Stimulated activated CD8-positive, alpha-beta memory T cell treated with anti-CD3 and anti-CD28 coated beads, Interleukin-4, amount 100 ng/mL, for 24 hours (primary cell): ENCODE data around the gene VPS13D.

Source experiments
- DNase-seq: peaks from one replicate; pipeline ENCODE4 v3.0.0-alpha.2; 2020; ENCODE audit warnings: low read depth

The VPS13D gene

DNA sequence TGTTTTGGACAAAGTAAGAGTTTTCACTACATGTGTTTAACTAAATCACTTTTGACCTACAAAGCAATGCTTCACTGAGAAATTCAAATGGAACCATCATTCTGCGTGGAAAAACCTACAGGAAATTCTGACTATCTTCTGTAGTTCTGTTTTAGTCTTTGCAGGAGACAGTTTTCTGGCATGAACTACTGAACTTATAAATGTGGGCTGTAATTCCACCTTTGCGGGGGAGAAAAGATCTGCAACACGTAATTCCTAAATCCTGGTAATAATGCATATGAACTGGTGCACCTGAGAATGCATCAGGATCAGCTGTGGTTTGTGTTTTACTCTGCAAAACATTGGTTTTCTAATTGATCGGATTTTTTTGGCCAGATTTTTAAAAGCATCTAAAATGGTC lies 106.0 kb downstream of the VPS13D start:
- DNase-seq: no peak

DNA sequence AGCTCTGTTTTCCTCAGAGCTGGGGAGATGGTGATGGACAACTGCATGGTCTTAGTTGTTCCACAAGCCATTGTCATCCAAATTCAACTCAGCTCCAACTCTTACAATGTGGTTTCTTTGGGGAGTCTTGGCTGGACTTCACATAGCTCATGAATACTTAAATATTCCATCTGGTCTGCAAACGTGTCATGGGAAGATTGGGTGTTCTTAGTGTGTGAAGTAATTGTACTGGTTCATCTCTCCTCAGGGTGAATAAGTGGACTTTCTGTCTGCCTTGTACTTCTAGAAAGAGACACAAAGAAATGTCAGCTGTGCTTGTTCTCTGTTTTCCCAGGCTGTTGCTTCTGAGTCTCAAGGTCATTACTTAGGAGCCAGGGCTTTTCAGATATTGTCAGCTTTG lies 106.6 kb downstream of the VPS13D start:
- no peak for DNase-seq

DNA sequence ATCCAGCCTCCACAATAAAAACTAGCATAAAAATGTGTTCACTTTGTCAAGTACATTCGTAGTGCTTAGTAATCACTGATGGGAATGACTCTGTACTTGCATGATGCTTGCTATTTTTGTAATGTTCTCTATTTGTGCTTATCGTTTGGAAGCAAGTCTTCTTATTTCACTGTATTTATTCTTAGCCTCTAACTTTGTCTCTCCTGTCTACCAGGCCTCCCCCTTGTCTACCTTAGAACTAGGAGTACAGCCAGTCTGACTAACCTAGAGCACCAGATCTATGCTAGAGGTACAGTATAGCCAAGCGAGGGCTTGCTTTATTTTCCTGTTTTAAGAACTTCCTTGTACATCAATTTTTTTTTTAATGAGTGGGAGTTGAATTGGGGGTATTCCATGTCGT lies 108.2 kb downstream of the VPS13D start:
- no peak for DNase-seq

GRCh38 chr1:12338823-12339222 lies 109.0 kb downstream of the VPS13D start:
- no peak for DNase-seq

- no peak for DNase-seq
Measured at GRCh38 chr1:12339396-12339795, 109.6 kb downstream of the VPS13D start.

- DNase-seq: no peak
Measured at GRCh38 chr1:12339811-12340543, 110.1 kb downstream of the VPS13D start.

DNA sequence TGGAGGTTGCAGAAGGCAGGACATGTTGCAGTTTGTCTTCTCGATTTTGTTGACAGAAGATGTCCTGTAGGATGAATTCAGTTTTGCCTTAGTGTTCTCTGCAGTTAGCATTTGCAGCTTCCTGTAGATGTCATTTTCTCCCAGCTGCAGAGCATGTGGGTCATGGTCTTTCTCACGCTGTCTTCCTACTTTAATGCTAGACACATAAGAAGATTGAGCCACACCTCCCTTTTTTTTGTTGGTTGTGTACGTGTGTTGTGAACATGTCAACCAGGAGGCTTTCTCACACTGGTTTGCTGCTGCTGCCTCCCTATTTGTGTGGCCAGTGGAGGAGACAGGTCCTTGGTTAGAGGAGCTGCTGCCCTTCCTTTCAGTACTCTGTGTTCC lies 110.7 kb downstream of the VPS13D start:
- no peak for DNase-seq

- no peak for DNase-seq
Measured at GRCh38 chr1:12341667-12342066, 111.8 kb downstream of the VPS13D start.

DNA sequence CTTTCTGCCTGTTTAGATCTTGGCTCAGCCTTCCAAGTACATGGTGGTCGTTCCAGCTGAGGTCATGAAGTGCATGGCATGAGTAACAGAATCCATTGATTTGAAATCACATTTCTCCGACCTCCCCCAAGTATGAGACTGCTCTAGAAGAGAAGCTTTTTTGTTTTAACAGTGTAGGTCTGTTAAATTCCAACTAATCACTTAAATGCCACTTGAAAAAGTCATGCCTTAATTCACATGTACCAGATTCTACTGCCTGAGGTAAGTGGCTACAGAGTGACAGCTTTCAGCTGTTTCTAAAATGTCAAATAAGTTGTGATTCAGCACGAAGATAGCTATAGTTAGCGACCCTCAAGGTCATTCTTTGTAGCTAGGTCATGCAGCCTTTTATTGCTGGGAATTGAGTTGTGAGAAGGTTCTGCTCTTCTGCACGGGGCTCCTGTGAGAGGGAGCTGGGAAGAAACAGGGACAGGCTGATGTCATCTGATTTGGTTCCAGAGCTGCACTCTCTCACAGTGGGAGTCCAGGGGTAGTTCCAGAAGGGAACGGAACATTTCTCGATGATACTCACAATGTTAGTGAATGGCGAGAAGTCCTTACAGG lies 112.7 kb downstream of the VPS13D start:
- DNase-seq: no peak

- no peak for DNase-seq
Measured at GRCh38 chr1:12343823-12344487, 114.1 kb downstream of the VPS13D start.

DNA sequence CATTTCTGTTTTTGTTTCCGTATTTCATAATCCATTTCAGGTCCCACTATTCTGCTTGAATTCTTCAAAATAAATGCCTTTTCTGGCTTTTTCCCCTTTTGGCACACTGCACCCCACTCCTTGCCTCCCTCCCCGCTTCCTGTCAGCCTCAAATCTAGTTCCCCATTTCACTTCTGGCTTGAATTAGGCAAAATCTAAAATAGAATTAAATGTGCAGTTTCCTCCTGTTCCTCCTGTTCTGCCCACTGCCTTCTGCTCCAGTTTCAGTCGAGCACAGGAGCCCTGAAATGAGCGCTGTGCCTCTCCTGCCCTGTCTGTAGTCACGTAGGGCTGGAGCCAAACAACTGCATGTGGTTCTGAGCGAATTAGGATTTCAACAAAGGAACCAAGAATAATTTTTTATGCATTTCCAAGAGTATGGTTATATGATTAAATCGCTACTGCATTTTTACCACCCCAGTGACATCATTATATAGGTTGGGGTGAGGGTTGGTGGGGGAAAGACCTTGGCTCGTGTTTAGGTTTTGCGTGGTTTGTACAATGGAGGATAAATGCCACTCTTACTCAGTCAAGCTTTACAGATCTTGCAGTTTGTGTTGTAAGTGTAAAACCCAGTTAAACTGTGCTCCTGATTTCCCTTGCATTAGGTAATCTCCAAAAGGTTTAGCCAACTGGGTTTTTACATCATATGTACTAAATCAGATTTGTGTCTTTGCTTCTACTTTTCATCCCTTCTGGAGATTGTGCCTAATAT lies 114.9 kb downstream of the VPS13D start:
- DNase-seq: no peak

DNA sequence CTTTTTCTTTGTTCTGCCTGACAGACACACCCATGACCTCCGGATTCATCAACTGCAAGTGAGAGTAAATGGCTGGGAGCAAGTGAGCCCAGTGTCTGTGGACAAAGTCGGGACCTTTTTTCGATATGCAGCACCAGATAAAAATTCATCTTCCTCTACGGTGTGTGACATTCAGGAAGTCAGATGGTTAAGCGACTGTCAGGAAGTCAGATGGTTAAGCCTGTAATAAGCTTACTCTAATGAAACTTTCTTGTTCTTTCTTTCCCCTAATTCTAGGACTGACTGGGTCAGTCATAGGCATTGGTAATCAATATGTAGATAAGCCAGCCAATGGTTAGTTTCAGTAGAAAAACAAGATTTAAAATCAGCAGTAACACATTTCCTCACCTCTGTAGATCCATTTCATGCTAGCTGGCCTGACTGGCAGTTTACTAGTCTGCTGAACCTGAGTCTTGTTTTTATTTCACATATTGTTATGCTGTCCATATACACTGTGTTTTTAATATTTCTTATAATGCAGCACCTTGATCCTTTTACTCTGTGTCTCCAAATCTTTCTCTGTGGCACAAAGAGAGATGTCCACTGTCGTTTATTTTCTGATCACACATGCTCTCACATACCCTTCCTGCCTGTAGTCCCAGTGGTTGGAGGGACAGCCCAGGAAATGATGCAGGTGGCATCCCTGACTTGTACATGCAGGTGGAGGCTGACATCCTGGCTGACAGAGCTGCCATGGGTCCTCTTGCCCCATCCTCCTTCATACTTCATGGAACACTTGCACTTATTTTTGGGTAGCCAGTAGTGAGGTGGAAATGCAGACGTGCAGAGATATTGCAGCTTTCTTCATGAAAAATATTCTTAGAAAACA lies 115.8 kb downstream of the VPS13D start:
- no peak for DNase-seq

DNA sequence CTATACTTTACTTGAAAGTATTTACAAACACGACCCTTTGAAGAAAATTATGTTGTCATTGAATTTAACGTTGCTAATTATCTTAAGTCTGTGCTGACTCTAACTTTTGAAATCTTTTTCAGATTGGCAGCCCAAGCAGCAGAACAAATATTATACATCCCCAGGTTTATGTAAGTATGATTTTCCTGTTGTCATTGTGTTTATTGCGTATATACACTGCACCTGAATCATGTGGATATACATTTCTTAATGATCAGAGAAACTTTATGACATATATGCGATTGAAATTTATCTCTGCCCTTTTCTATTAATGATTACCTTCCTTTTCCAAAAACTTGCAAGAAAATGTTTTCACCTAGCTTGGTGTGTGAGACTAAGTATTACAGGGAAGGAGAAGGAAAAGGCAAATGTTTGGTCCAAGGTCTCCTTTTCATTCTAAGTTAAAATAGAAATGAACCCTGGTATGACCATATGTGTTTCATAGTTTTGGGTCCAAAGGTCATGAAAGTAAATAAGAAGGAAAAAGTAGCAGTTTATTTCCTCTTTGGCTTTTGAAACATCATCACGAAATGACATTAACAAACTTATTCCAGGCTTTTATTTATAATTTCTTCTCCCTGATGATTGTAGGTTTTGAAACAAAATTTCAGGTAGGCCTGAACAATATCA lies 116.8 kb downstream of the VPS13D start:
- DNase-seq: no peak

GRCh38 chr1:12348113-12348512 lies 118.3 kb downstream of the VPS13D start:
- DNase-seq: no peak

- no peak for DNase-seq
Measured at GRCh38 chr1:12353981-12354380, 124.2 kb downstream of the VPS13D start.

DNA sequence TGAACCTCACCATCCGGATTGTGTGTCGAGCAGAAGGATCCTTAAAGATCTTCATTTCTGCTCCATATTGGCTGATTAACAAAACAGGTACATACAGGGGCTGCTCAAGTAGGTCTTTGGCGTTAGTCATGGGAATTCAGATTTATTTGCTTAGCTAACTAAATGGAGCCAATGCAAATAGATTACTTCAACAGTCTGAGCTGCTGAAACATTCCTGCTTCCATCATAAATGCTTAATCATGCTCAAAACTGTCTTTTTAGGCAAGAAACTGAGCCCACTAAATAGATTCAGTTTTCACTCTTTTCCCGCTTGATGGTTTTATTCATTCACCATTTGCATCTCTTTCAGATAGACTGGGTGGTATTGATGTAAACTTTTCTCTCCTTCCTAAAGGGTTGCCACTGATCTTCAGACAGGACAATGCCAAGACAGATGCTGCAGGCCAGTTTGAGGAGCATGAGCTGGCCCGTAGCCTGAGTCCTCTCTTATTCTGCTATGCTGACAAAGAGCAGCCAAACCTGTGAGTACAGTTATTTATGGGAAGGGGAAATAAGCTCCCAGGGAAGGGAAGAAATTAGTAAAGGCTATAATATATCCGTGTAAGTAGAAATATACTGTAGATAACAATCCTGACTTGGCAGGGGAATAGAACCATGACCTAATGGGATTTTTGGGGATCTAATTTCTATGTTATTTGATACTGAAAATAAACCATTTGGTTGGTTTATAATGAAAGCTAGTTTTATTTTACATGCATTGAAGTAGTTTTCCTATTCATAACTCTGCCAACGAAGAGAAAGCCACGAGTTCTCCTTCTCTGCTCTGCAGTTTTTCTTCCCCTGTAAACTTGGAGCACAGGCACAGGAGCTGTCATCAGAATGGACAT lies 126.4 kb downstream of the VPS13D start:
- DNase-seq: no peak

- no peak for DNase-seq
Measured at GRCh38 chr1:12358499-12358898, 128.7 kb downstream of the VPS13D start.

DNA sequence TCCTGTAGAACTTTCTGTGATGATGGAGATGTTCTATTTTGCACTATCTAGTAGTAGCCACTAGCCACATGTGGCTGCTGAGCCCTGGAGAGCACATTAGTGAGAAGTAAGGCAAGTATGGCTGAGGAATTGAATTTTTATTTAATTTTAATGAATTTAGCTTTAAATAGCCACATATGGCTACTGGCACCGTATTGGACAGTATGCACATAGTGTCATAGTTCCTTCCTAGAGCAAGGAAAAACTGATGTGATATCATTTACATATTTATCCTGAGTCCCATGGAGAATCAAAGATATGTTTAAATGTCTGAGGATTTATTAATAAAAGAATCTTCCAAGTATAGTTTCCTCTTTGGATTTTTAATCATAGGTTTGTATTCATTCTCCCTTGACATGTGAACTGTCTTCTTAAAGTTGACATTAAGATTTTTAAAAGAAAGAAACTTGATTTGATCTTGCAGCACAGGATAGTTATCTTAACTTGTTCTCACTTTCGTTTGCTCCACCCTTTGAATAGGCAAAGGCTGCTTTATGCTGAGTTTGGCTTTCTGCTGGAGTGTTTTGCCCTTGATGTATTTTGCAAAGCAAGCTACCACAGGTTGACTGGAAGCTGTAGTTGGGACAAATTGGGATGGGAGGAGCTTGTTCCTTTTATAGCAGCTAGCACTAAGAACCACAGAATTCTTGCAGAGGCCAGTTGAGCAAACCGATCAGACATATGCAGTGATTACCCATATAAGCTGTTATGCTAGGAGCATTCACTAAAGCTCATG lies 129.7 kb downstream of the VPS13D start:
- DNase-seq: no peak

GRCh38 chr1:12368646-12369045 lies 138.8 kb downstream of the VPS13D start:
- DNase-seq: no peak
